Measurements from ENCODE around the gene AQP2. TPM values are rescaled to one million over a fixed set of nuclear protein-coding genes. Genes with fewer than 3 reads are reported as not detected.

The AQP2 gene
- total and polyA plus RNA-seq, 2 donors (not counting 1 experiment from before 2014, with no cell fraction given) = not detected

GRCh38 chr12:49943625-49943960, 6.9 kb upstream of the AQP2 start:
- ChIA-PET CTCF (interaction anchor here (0.6 to 0.8 kb wide), 2 partner anchors 10 to 160 kb away, joined by 3 read pairs; no protein-coding TSS in a partner anchor), POLR2A (no interaction called here)
- Histone ChIP-seq H3K4me1 (ENCODE audit: control insufficient read depth in 2 of 2, insufficient read depth in 2 of 2, low read length in 2 of 2) (peaks cover 0 to 8% of the 10 kb centered on the region in 2 donors), H4K20me1 (ENCODE audit: control insufficient read depth, insufficient read depth, low read length, poor library complexity, severe bottlenecking) (no peaks in the 10 kb centered on the region), H3K4me3 (ENCODE audit: control extremely low read depth in 1 of 5, extremely low read depth in 1 of 5, insufficient read depth in 1 of 5, low read depth in 2 of 5, low read length in 4 of 5) (no peak overlapping the region), H3K9me3 (ENCODE audit: control extremely low read depth in 1 of 3, control insufficient read depth in 2 of 3, insufficient read depth in 1 of 3, low read length in 2 of 3) (no peaks in the 10 kb centered on the region), H3K27me3 (replicated peaks in 1 of 4; ENCODE audit: control extremely low read depth in 1 of 4, control insufficient read depth in 3 of 4, insufficient read depth in 4 of 4, low read length in 3 of 4) (peaks cover 0 to 8% (median 2%) of the 10 kb centered on the region in 4 experiments), H2AFZ (ENCODE audit: insufficient read depth, low read depth, low read length, poor library complexity, severe bottlenecking) (no peak overlapping the region), H3K27ac (ENCODE audit: low read length in 2 of 2) (no peak overlapping the region), H3K4me2 (replicated peaks; ENCODE audit: low read depth, low read length, poor library complexity, severe bottlenecking) (no peak overlapping the region), H3K79me2 (ENCODE audit: control insufficient read depth, insufficient read depth, low read length) (no peaks in the 10 kb centered on the region), H3K9ac (ENCODE audit: low read length) (no peak overlapping the region), H3K36me3 (replicated peaks in 1 of 2; ENCODE audit: control extremely low read depth in 1 of 2, control insufficient read depth in 1 of 2, extremely low read depth in 1 of 2, insufficient read depth in 2 of 2, low read length in 1 of 2) (no peaks in the 10 kb centered on the region)
- Mint-ChIP-seq H3K27ac (no peak overlapping the region), H3K4me1 (peaks cover 15% of the 10 kb centered on the region), H3K9me3 (ENCODE audit: insufficient read depth) (no peaks in the 10 kb centered on the region), H3K4me3 (no peak overlapping the region), H3K27me3 (peaks cover 9% of the 10 kb centered on the region)
- DNase-seq = no peak
- WGBS (ENCODE audit: insufficient coverage) = 100% methylated on average over 1 of the region's 1 CpG
- ATAC-seq (ENCODE audit: low read depth) = no peak
- intact Hi-C loops (cut with micrococcal nuclease) = no loop called here
- TF ChIP-seq EZH2 (IDR thresholded peaks at IDR 0.05; ENCODE audit: borderline replicate concordance, insufficient read depth, low read depth, low read length, poor library complexity, severe bottlenecking) = no peak
- no peak for TF ChIP-seq CTCF (IDR thresholded peaks at IDR 0.05)

GRCh38 chr12:49944046-49944445, 6.5 kb upstream of the AQP2 start:
- no peak overlapping the region for H3K4me2 ChIP-seq (replicated peaks; ENCODE audit: low read depth, low read length, poor library complexity, severe bottlenecking)
- H3K4me1 Mint-ChIP-seq = peaks cover 15% of the 10 kb centered on the region
- ATAC-seq (ENCODE audit: low read depth) (no peak), DNase-seq (no peak)
- WGBS (ENCODE audit: insufficient coverage) = 96% methylated on average over 4 of the region's 5 CpGs
- no peaks in the 10 kb centered on the region for H4K20me1 ChIP-seq (ENCODE audit: control insufficient read depth, insufficient read depth, low read length, poor library complexity, severe bottlenecking)
- intact Hi-C loops (cut with micrococcal nuclease) = no loop called here
- H3K4me1 ChIP-seq (ENCODE audit: control insufficient read depth in 2 of 2, insufficient read depth in 2 of 2, low read length in 2 of 2) = peaks cover 0 to 8% of the 10 kb centered on the region in 2 donors
- no peak overlapping the region for H3K4me3 Mint-ChIP-seq
- no peak overlapping the region for H3K9ac ChIP-seq (ENCODE audit: low read length)
- peaks cover 9% of the 10 kb centered on the region for H3K27me3 Mint-ChIP-seq
- H3K9me3 ChIP-seq (ENCODE audit: control extremely low read depth in 1 of 3, control insufficient read depth in 2 of 3, insufficient read depth in 1 of 3, low read length in 2 of 3) = no peaks in the 10 kb centered on the region
- H3K27ac Mint-ChIP-seq = no peak overlapping the region
- no peak overlapping the region for H2AFZ ChIP-seq (ENCODE audit: insufficient read depth, low read depth, low read length, poor library complexity, severe bottlenecking)
- H3K79me2 ChIP-seq (ENCODE audit: control insufficient read depth, insufficient read depth, low read length) = no peaks in the 10 kb centered on the region
- no peak for TF ChIP-seq EZH2 (IDR thresholded peaks at IDR 0.05; ENCODE audit: borderline replicate concordance, insufficient read depth, low read depth, low read length, poor library complexity, severe bottlenecking)
- TF ChIP-seq CTCF (IDR thresholded peaks at IDR 0.05) = no peak
- no peak overlapping the region for H3K4me3 ChIP-seq (ENCODE audit: control extremely low read depth in 1 of 5, extremely low read depth in 1 of 5, insufficient read depth in 1 of 5, low read depth in 2 of 5, low read length in 4 of 5)
- H3K36me3 ChIP-seq (replicated peaks in 1 of 2; ENCODE audit: control extremely low read depth in 1 of 2, control insufficient read depth in 1 of 2, extremely low read depth in 1 of 2, insufficient read depth in 2 of 2, low read length in 1 of 2) = no peaks in the 10 kb centered on the region
- CTCF ChIA-PET = no interaction called here
- H3K9me3 Mint-ChIP-seq (ENCODE audit: insufficient read depth) = no peaks in the 10 kb centered on the region
- peaks cover 0 to 8% (median 2%) of the 10 kb centered on the region in 4 experiments for H3K27me3 ChIP-seq (replicated peaks in 1 of 4; ENCODE audit: control extremely low read depth in 1 of 4, control insufficient read depth in 3 of 4, insufficient read depth in 4 of 4, low read length in 3 of 4)
- POLR2A ChIA-PET = no interaction called here
- H3K27ac ChIP-seq (ENCODE audit: low read length in 2 of 2) = no peak overlapping the region
